Left ventricle myocardium inferior (tissue), 1 donor: Measurements from ENCODE around the gene CLSTN2. TPM values are rescaled to one million over a fixed set of nuclear protein-coding genes. Genes with fewer than 3 reads are reported as not detected.

Experiments
- DNase-seq: peaks from one replicate; pipeline ENCODE4 v3.0.0-alpha.2; 2020
- H3K27ac ChIP-seq: fragments of 200-600 bp; replicated peaks from 2 replicates; pipeline ENCODE4 v1.8.0; 2021
- H3K27me3 ChIP-seq: fragments of 200-600 bp; 2 replicates; pipeline ENCODE4 v1.8.0; 2021; ENCODE audit warnings: low read depth
- H3K36me3 ChIP-seq: fragments of 200-600 bp; 2 replicates; pipeline ENCODE4 v1.8.0; 2021
- H3K4me1 ChIP-seq: fragments of 200-600 bp; 2 replicates; pipeline ENCODE4 v1.8.0; 2021
- H3K4me3 ChIP-seq: fragments of 200-600 bp; 2 replicates; pipeline ENCODE4 v1.8.0; 2021; ENCODE audit warnings: mild to moderate bottlenecking, moderate library complexity
- H3K9me3 ChIP-seq: fragments of 200-600 bp; replicated peaks from 2 replicates; pipeline ENCODE4 v1.8.0; 2021
- intact Hi-C: fragments of 100-400 bp; cut with micrococcal nuclease; formaldehyde crosslinking; loops from one replicate; pipeline ENCODE4 v1.11.0; 2022
- total RNA-seq: library from RNA; stranded (reverse); fragmentation: NEBNext Ultra II Directional; extraction: Animal tissue kit (Norgen Biotek cat#: 25700); gene quantifications from one replicate; pipeline ENCODE4 v1.2.1, GENCODE V29; 2021
- TF ChIP-seq, protein P1 (sequence below): fragments of 200-600 bp; IDR thresholded peaks from 2 replicates; pipeline ENCODE4 v1.8.0; 2021; ENCODE audit warnings: antibody characterized with exemption, mild to moderate bottlenecking, borderline replicate concordance
- donor health status: DM: no; HTN: yes; CAD: no; lungs with severe emphysema.

The CLSTN2 gene
- total RNA-seq, 1 donor from 2014 or later = 7.0 TPM

DNA sequence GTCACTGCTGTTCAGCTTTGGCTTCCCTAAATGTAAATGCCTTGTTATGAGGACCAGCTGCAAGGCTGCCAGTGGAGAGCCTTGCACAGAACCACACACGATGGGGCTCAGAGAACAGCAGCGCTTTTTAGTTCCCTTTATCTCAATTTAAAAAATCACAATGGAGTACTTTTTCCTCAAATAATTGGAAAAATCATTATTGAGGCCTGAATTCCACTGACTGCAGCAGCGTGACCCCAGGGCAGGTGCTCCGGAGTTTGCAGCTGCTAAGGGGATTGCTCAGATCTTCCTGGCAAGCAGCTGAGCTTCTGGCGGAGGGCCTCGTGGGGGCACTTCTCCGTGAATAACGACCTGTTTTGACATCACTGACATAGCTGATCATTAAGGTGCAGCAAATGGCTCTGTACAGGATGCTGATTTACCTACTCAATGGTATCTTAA, 497.3 kb downstream of the CLSTN2 start:
- TF ChIP-seq, protein P1, sequence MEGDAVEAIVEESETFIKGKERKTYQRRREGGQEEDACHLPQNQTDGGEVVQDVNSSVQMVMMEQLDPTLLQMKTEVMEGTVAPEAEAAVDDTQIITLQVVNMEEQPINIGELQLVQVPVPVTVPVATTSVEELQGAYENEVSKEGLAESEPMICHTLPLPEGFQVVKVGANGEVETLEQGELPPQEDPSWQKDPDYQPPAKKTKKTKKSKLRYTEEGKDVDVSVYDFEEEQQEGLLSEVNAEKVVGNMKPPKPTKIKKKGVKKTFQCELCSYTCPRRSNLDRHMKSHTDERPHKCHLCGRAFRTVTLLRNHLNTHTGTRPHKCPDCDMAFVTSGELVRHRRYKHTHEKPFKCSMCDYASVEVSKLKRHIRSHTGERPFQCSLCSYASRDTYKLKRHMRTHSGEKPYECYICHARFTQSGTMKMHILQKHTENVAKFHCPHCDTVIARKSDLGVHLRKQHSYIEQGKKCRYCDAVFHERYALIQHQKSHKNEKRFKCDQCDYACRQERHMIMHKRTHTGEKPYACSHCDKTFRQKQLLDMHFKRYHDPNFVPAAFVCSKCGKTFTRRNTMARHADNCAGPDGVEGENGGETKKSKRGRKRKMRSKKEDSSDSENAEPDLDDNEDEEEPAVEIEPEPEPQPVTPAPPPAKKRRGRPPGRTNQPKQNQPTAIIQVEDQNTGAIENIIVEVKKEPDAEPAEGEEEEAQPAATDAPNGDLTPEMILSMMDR = no peak
- Histone ChIP-seq H3K4me3 (no peak overlapping the region), H3K27me3 (peaks cover 10% of the 10 kb centered on the region), H3K9me3 (no peaks in the 10 kb centered on the region), H3K27ac (no peak overlapping the region), H3K36me3 (no peaks in the 10 kb centered on the region), H3K4me1 (no peaks in the 10 kb centered on the region)
- no peak for DNase-seq
- intact Hi-C loops = no loop called here

DNA sequence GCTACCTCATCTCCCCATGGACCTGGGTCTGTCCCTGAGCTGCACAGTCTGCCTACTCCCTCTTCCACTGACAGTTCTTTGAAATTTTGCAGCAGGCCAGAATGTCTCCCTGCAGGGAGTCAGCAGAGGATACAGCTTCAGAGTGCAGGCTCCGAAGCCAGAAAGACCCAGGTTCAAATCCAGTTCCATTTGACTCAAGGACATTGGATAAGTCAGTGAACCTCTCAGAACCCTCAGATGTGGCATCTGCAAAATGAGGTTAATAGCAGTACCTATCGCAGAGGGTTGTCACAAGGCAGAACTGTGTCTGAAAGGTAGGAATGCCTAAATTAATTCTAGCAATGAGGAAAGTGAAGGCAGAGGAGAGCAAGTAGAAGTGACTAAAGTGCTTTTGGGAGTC, 498.4 kb downstream of the CLSTN2 start:
- no peak for DNase-seq
- TF ChIP-seq, protein P1 = no peak
- Histone ChIP-seq H3K4me1 (no peaks in the 10 kb centered on the region), H3K27me3 (peaks cover 10% of the 10 kb centered on the region), H3K27ac (no peak overlapping the region), H3K9me3 (no peaks in the 10 kb centered on the region), H3K36me3 (no peaks in the 10 kb centered on the region), H3K4me3 (no peak overlapping the region)
- intact Hi-C loops = no loop called here

DNA sequence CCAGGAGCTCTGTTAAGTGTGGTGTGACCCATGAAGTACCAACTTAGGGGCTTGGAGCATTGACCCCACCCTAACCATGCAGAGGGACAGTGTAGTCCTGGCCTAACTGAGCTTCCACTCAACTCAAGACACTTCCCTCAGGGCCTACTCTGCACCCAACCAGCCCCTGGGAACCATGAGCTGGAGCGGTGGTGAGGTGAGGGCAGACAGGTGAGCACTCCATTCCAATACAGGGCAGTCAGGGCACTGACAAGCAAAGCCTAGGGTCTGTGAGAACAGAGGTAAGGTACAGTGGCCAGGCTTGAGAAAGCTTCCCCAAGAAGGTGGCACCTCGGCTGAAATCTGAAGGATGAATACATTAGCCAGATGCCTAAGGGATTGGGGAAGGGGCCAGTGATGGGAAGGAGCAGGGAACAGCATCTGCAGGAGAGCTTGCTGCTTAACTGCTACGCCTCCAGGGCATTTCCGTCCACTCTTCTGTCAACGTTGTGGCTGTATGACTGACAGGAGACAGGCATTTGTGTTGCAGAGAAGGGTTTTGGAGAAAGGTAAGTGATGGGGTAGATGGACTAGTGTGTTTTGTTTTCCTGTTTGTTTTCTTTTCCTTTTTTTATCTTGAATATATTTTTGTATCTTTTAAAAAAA, 499.4 kb downstream of the CLSTN2 start:
- intact Hi-C loops = no loop called here
- Histone ChIP-seq H3K4me1 (peaks cover 7% of the 10 kb centered on the region), H3K4me3 (no peak overlapping the region), H3K36me3 (no peaks in the 10 kb centered on the region), H3K9me3 (no peaks in the 10 kb centered on the region), H3K27ac (no peak overlapping the region), H3K27me3 (peaks cover 5% of the 10 kb centered on the region)
- TF ChIP-seq, protein P1 = no peak
- DNase-seq = no peak

DNA sequence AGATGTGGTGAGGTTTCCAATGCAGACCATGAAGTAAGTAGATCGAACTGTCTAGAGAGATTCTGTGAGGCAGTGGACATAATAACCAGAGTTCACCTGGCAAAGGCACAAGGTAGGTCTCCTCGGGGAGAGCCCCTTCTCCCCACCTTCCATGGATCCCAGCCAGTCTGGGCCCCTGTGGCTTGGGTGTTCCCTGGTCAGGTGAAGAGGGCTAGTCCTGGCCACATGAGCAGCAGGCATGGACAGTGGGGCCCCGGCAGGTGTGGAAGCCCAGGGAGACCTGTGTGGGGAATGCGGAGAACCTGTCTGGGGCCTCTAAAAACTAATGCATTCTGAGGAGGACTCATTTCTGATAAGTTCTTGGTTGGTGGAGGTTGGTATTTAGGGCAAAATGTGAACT, 501.4 kb downstream of the CLSTN2 start:
- intact Hi-C loops = no loop called here
- Histone ChIP-seq H3K36me3 (no peaks in the 10 kb centered on the region), H3K27me3 (no peaks in the 10 kb centered on the region), H3K27ac (no peak overlapping the region), H3K9me3 (no peaks in the 10 kb centered on the region), H3K4me1 (peaks cover 20% of the 10 kb centered on the region), H3K4me3 (no peak overlapping the region)
- TF ChIP-seq, protein P1 = no peak
- no peak for DNase-seq

DNA sequence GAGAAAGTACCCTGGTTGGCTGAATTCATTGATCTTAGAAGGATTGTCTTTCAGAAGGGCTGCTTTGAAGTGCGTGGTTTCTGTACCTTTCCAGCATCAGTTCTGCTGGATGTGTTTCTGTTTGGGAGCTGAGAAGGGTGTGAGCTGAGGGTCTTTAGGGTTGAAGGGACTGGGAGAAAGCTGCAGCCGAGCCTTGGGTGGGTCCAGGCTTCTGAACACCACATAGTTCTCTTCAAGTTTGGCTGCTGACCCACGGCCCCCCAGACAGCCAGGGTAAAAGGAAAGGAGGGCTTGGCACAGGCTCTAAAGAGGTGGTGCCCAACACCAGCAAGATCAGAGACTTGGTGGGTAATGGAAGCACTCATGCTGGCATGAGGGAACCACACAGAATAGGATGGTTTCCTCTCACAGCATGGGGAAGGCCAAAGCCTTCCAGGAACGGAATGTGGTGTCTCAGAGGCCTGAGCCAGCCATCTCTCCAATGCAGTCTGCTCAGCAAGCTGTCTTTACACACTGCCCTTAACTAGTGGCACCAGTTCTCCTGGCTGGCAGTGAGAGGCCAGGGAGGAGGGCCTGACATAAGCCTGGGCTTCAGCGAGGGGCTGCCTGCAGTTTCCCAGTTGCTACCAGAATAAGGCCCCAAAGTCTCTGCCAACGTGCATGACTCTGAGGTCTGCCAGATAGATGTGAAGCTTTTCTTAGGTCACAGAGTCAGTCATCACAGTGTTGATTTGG, 503.9 kb downstream of the CLSTN2 start:
- Histone ChIP-seq H3K36me3 (no peaks in the 10 kb centered on the region), H3K27me3 (no peaks in the 10 kb centered on the region), H3K27ac (no peak overlapping the region), H3K4me3 (no peak overlapping the region), H3K4me1 (peaks cover 24% of the 10 kb centered on the region), H3K9me3 (no peaks in the 10 kb centered on the region)
- no peak for DNase-seq
- intact Hi-C loops = no loop called here
- TF ChIP-seq, protein P1 = no peak
